GM23338 (cell line): Measurements from ENCODE around the gene TENM4. TPM values are rescaled to one million over a fixed set of nuclear protein-coding genes. Genes with fewer than 3 reads are reported as not detected.

Source experiments
- ATAC-seq: fragments of 200-7000 bp; cut with Tn5 transposase; 3 replicates; pipeline ENCODE4 v1.9.1; 2020
- DNase-seq: peaks from one replicate; pipeline ENCODE4 v3.0.0-alpha.2; 2015; ENCODE audit warnings: low spot score
- H2AFZ ChIP-seq: fragments of 200-600 bp; sonication (generic); 2 replicates; pipeline ENCODE4 v1.8.0; 2016; ENCODE audit warnings: antibody characterized with exemption, mild to moderate bottlenecking, moderate library complexity
- H3F3A ChIP-seq: fragments of 200-600 bp; sonication (generic); replicated peaks from 2 replicates; pipeline ENCODE4 v1.8.0; 2017; ENCODE audit warnings: antibody characterized with exemption, mixed run types, low read depth
- H3K27ac ChIP-seq: fragments of 200-600 bp; sonication (generic); 2 replicates; pipeline ENCODE4 v1.6.1; 2016; ENCODE audit warnings: low read depth
- H3K27me3 ChIP-seq: fragments of 200-600 bp; sonication (generic); 2 replicates; pipeline ENCODE4 v1.8.0; 2016; ENCODE audit warnings: mild to moderate bottlenecking, mixed run types, moderate library complexity; ENCODE audit not compliant: insufficient read depth
- H3K36me3 ChIP-seq: fragments of 200-600 bp; sonication (generic); 2 replicates; pipeline ENCODE4 v1.8.0; 2016; ENCODE audit warnings: mild to moderate bottlenecking; ENCODE audit not compliant: insufficient read depth
- H3K4me1 ChIP-seq: fragments of 200-600 bp; sonication (generic); 2 replicates; pipeline ENCODE4 v1.8.0; 2016; ENCODE audit warnings: mild to moderate bottlenecking, moderate library complexity; ENCODE audit not compliant: insufficient read depth
- H3K4me2 ChIP-seq: fragments of 200-600 bp; sonication (generic); 2 replicates; pipeline ENCODE4 v1.7.1; 2017; ENCODE audit warnings: mixed run types
- H3K4me3 ChIP-seq: fragments of 200-600 bp; sonication (generic); 2 replicates; pipeline ENCODE4 v1.6.1; 2016; ENCODE audit warnings: mixed run types
- H3K79me2 ChIP-seq: fragments of 200-600 bp; sonication (generic); replicated peaks from 2 replicates; pipeline ENCODE4 v1.8.0; 2017; ENCODE audit warnings: mild to moderate bottlenecking; ENCODE audit not compliant: insufficient read depth
- H3K9me2 ChIP-seq: fragments of 200-600 bp; sonication (generic); 2 replicates; pipeline ENCODE4 v1.8.0; 2017; ENCODE audit not compliant: insufficient read depth
- H4K20me1 ChIP-seq: fragments of 200-600 bp; sonication (generic); replicated peaks from 2 replicates; pipeline ENCODE4 v1.8.0; 2017; ENCODE audit warnings: mild to moderate bottlenecking; ENCODE audit not compliant: insufficient read depth
- H3K27ac Mint-ChIP-seq: 2 replicates; pipeline ENCODE4 v1.8.0; 2020; ENCODE audit warnings: inconsistent platforms, mild to moderate bottlenecking, moderate library complexity, mixed read lengths
- H3K27me3 Mint-ChIP-seq: 3 replicates; pipeline ENCODE4 v1.8.0; 2022; ENCODE audit warnings: low read depth, mild to moderate bottlenecking, moderate library complexity, mixed read lengths, inconsistent platforms; ENCODE audit not compliant: insufficient read depth, poor library complexity
- H3K36me3 Mint-ChIP-seq: 3 replicates; pipeline ENCODE4 v1.8.0; 2021; ENCODE audit warnings: low read depth, mild to moderate bottlenecking, inconsistent platforms, moderate library complexity, mixed read lengths
- H3K4me1 Mint-ChIP-seq: 3 replicates; pipeline ENCODE4 v1.8.0; 2020; ENCODE audit warnings: mild to moderate bottlenecking, inconsistent platforms, mixed read lengths
- H3K4me3 Mint-ChIP-seq: 3 replicates; pipeline ENCODE4 v1.8.0; 2021; ENCODE audit warnings: moderate library complexity, mild to moderate bottlenecking, inconsistent platforms, mixed read lengths
- H3K9me3 Mint-ChIP-seq: 3 replicates; pipeline ENCODE4 v1.8.0; 2020; ENCODE audit warnings: moderate library complexity, mild to moderate bottlenecking, inconsistent platforms, mixed read lengths
- CREB1 ChIP-seq: fragments of 250-450 bp; sonication (Bioruptor Pico); IDR thresholded peaks from 2 replicates; pipeline ENCODE4 v1.5.0; 2020; ENCODE audit warnings: low read depth, mild to moderate bottlenecking, moderate library complexity
- CTCF ChIP-seq, 2 experiments: fragments of 200-600 bp in 1 of 2; sonication (generic) in 1 of 2; conservative IDR thresholded peaks; 2 replicates each; pipeline versions ENCODE4 v1.5.1 to v1.6.1; 2016 to 2017; ENCODE audit warnings: antibody characterized with exemption in 2 of 2, low read depth in 2 of 2, mild to moderate bottlenecking in 2 of 2, moderate library complexity in 1 of 2
- ETS1 ChIP-seq: IDR thresholded peaks from 2 replicates; pipeline ENCODE4 v1.6.1; 2016; ENCODE audit warnings: antibody characterized with exemption
- EZH2 ChIP-seq: fragments of 200-600 bp; sonication (generic); IDR thresholded peaks from one replicate; pipeline ENCODE4 v1.8.0; 2017; ENCODE audit warnings: antibody characterized with exemption, mild to moderate bottlenecking, low read depth; ENCODE audit not compliant: unreplicated experiment
- EZH2phosphoT487 ChIP-seq: fragments of 200-600 bp; sonication (generic); IDR thresholded peaks from one replicate; pipeline ENCODE4 v1.8.1; 2018; ENCODE audit warnings: antibody characterized with exemption; ENCODE audit not compliant: unreplicated experiment
- JUNB ChIP-seq: IDR thresholded peaks from one replicate; pipeline ENCODE4 v1.6.1; 2016; ENCODE audit warnings: antibody characterized with exemption; ENCODE audit not compliant: unreplicated experiment
- NANOG ChIP-seq: IDR thresholded peaks from 2 replicates; pipeline ENCODE4 v1.6.1; 2016; ENCODE audit warnings: antibody characterized with exemption, borderline replicate concordance
- POLR2AphosphoS5 ChIP-seq: IDR thresholded peaks from 2 replicates; pipeline ENCODE4 v1.6.1; 2016; ENCODE audit warnings: antibody characterized with exemption, low read depth
- REST ChIP-seq: IDR thresholded peaks from one replicate; pipeline ENCODE4 v1.6.1; 2018; ENCODE audit warnings: antibody characterized with exemption; ENCODE audit not compliant: unreplicated experiment
- STAT1 ChIP-seq: IDR thresholded peaks from one replicate; pipeline ENCODE4 v1.6.1; 2016; ENCODE audit warnings: antibody characterized with exemption; ENCODE audit not compliant: unreplicated experiment
- ZNF114 ChIP-seq: fragments of 250-450 bp; sonication (Bioruptor Pico); IDR thresholded peaks from 2 replicates; pipeline ENCODE4 v1.5.0; 2020; ENCODE audit warnings: mild to moderate bottlenecking, moderate library complexity
- ZNF331 ChIP-seq: fragments of 250-450 bp; sonication (Bioruptor Pico); IDR thresholded peaks from 2 replicates; pipeline ENCODE4 v1.5.0; 2020; ENCODE audit warnings: low read depth, mild to moderate bottlenecking, moderate library complexity
- ZNF462 ChIP-seq: fragments of 250-450 bp; sonication (Bioruptor Pico); IDR thresholded peaks from 2 replicates; pipeline ENCODE4 v1.5.0; 2020; ENCODE audit warnings: mild to moderate bottlenecking, moderate library complexity
- polyA plus RNA-seq: library from polyadenylated mRNA; unstranded; fragments of >200 nt; fragmentation: Nextera tagmentation; extraction: Ambion mirVana; gene quantifications from 2 replicates; pipeline ENCODE4 v1.2.1, GENCODE V29; 2016
- total RNA-seq: library from RNA; depleted of rRNA; stranded (reverse); fragments of >200 nt; shearing (Covaris generic); gene quantifications from 2 replicates; pipeline ENCODE4 v1.2.3, GENCODE V29; 2014

Gene TENM4
- total and polyA plus RNA-seq, 2 experiments from 2014 or later = 7.3 TPM

- no peaks in the 10 kb centered on the region for H3K79me2 ChIP-seq
- no peaks in the 10 kb centered on the region for H3K9me3 Mint-ChIP-seq
- no peak for TF ChIP-seq ZNF114 (CRISPR knock-in tag)
- TF ChIP-seq CTCF (conservative IDR thresholded peaks at IDR 0.05; ENCODE audit: low read depth in 2 of 2) = no peak
- TF ChIP-seq NANOG = no peak
- no peak for TF ChIP-seq ZNF331 (CRISPR knock-in tag)
- no peak for TF ChIP-seq ETS1
- TF ChIP-seq EZH2 = no peak
- TF ChIP-seq CREB1 (CRISPR knock-in tag) = no peak
- no peak for TF ChIP-seq EZH2phosphoT487
- TF ChIP-seq REST = no peak
- no peak for TF ChIP-seq JUNB
- no peak for TF ChIP-seq POLR2AphosphoS5
- no peak for TF ChIP-seq STAT1
- TF ChIP-seq ZNF462 = no peak
- H3K4me3 Mint-ChIP-seq = no peak overlapping the region
- H2AFZ ChIP-seq = no peak overlapping the region
- H3K4me3 ChIP-seq = no peak overlapping the region
- H3K9me2 ChIP-seq = no peaks in the 10 kb centered on the region
- H3K4me1 Mint-ChIP-seq = peaks cover 31% of the 10 kb centered on the region
- H3K27me3 Mint-ChIP-seq = peaks cover 3% of the 10 kb centered on the region
- H3K27me3 ChIP-seq = no peaks in the 10 kb centered on the region
- H3K4me2 ChIP-seq = no peak overlapping the region
- peaks cover 18% of the 10 kb centered on the region for H3K4me1 ChIP-seq
- no peak overlapping the region for H3K27ac Mint-ChIP-seq
- no peaks in the 10 kb centered on the region for H4K20me1 ChIP-seq
- DNase-seq (no peak), ATAC-seq (no peak)
- H3K27ac ChIP-seq = no peak overlapping the region
- H3K36me3 Mint-ChIP-seq = no peaks in the 10 kb centered on the region
- H3F3A ChIP-seq = no peaks in the 10 kb centered on the region
- no peaks in the 10 kb centered on the region for H3K36me3 ChIP-seq
These were observed 635.8 kb downstream of the TENM4 start for GRCh38 chr11:78804991-78805390.
